GM12873 (cell line): ENCODE data around the gene SLC25A39.

Experiments
- TF ChIP-seq, protein P1 (sequence below): IDR thresholded peaks from 2 replicates; pipeline ENCODE4 v1.5.1; 2012; ENCODE audit warnings: low read depth, mild to moderate bottlenecking, moderate library complexity, low read length, control low read depth; ENCODE audit not compliant: insufficient read depth; ENCODE audit errors: missing control alignments

SLC25A39 gene

DNA sequence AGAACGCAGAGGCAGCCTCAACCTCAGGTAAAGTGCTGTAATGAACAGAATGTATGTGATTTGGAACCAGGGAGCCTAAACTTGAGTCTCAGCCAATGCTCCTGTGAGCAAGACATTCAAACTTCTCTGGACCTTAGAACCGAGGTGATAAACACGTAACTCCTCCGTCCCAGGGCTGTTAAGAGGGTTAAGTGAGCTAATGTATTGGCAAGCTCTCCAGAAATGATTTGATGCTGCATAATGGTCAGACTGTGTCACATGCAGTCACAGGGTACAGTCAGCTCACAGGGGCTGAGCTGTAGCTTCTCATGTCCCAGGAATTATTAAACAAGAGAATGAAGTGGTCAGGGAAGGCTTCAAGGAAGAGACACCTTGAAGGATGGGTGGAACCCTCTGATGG, 46.6 kb downstream of the SLC25A39 start:
- TF ChIP-seq, protein P1, sequence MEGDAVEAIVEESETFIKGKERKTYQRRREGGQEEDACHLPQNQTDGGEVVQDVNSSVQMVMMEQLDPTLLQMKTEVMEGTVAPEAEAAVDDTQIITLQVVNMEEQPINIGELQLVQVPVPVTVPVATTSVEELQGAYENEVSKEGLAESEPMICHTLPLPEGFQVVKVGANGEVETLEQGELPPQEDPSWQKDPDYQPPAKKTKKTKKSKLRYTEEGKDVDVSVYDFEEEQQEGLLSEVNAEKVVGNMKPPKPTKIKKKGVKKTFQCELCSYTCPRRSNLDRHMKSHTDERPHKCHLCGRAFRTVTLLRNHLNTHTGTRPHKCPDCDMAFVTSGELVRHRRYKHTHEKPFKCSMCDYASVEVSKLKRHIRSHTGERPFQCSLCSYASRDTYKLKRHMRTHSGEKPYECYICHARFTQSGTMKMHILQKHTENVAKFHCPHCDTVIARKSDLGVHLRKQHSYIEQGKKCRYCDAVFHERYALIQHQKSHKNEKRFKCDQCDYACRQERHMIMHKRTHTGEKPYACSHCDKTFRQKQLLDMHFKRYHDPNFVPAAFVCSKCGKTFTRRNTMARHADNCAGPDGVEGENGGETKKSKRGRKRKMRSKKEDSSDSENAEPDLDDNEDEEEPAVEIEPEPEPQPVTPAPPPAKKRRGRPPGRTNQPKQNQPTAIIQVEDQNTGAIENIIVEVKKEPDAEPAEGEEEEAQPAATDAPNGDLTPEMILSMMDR, result no peak

DNA sequence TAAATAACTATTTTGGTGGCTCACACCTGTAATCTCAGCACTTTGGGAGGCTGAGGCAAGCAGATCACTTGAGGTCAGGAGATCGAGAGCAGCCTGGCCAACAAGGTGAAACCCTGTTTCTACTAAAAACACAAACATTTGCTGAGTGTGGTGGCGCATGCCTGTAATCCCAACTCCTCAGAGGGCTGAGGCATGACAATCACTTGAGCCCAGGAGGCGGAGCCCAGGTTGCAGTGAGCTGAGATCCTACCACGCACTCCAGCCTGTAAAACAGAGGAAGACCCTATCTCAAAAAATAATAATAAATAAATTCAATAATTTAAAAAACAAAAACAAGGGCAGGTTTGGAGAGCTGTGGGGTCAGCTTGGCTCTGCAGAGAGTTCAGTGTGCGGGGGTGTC, 51.0 kb downstream of the SLC25A39 start:
- TF ChIP-seq, protein P1, result no peak

DNA sequence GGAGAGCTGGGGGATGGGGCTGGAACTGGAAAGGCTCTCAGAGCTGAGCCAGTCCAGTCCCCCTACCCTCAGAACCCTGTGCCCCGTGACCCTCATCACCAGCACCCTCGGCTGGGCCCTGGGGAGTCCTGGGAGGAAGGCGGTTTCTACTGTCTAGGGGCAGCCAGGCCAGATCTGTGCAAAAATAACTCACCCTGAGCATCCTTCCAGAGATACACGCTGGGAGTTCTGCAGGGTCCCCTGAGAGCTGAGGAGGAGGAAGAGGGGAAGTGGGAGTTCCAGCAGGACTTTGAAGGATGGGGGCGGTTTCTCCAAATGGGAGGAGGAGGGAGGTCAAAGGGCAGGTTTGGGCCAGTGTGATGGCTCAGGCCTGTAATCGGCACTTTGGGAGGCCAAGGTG, 51.7 kb downstream of the SLC25A39 start:
- TF ChIP-seq, protein P1, result no peak

DNA sequence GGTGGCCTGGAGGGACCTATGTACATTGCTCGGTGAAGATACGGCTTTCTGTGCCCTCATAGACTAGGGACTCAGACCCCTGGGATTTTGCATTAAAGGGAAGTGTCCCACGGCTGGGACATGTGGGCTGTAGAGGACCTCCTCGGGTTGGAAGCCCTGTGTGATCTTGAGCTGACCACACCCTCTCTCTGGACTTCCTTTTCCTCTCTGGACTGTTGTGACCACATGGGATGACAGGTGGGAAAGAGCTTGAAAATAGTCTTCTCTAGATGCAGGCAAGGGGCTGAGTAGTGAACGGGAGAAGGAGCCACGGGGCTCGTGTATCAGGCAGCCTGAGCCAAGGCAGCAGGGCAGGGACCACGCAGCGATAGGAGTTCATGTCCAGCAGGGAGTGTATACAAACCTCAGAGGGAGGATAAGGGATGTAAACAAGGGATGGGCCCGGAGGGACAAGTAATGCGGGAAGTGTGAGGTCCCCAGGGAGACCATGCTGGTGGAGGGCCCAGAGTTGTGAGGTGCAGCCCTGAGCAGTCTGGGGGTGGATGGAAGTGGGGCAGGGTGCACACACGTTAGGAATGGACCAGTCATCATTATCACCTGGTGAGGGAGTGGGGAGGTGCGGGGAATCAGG, 52.2 kb downstream of the SLC25A39 start:
- TF ChIP-seq, protein P1, result no peak
